GM19025 (cell line): ENCODE measurements around the gene SPTBN4.
A peak's percentile ranks its signal among the peaks of the same experiment; 100 is the strongest.

Experiments used
- ATAC-seq: cut with Tn5 transposase; IDR thresholded peaks from one replicate; pipeline ENCODE4 v1.9.1; 2021; ENCODE audit warnings: mild to moderate bottlenecking, low read depth, moderate library complexity; ENCODE audit not compliant: unreplicated experiment

Gene SPTBN4

GRCh38 chr19:40598918-40599307 lies 132.1 kb downstream of the SPTBN4 start:
- ATAC-seq: no peak

- ATAC-seq: no peak
These were observed 132.6 kb downstream of the SPTBN4 start for GRCh38 chr19:40599331-40599901.

DNA sequence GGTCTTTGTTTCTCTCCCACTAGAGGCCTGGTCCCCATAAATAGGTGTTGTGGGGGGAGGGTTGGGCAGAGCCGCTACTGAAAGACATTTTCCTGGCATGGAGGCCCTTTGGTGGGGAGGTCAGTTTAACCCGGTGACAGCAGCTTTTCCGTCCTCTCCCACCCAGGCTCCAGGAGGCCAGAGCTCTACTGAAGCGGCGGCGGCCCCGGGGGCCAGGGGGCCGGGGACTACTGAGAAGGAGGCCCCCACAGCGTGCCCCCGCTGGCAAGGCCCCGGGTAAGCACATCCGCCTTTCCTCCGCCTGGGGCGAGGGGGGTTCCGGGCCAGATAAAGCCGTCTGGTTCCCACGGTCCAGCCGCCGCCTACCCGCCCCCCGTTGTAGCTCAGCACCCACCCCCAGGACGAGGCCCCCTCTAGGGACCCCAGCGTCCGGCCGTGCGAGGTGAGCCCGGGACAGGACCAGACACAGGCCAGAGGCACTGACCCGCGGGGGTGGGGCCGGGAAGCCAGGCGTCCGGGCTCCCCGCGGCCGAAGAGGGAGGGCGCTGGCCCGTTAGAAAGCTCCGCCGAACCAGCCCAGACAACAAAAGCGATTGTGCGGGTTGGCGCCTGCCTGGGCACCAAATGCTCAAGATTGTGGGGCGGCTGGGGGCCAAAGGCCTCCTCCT lies 133.2 kb downstream of the SPTBN4 start:
- no peak for ATAC-seq

DNA sequence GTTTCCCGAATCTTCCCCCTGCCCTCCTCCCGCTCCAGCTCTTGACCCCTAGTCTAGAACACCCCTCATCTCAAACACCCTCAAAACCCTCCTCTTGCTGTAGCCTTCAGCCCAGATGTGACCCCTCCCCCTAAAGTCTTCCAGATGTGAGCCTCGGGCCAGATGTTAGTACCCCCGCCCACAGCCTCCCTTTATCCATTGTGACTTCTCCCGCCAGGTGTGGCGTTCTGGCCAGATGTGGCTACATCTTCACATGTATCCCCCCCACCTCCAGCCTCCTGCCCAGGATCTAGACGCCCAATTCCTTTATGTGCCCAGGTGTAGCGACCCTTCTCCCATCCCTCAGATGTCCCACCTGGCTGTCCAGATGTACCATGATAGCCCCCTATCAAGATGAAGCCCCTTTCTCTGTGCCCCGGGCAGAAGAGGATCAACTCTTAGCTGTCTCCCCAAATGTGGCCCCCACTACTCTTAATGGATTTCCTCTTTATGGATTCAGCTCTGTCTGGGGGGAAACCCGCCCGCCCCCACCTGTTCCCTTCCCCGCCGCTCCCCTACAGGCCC lies 133.9 kb downstream of the SPTBN4 start:
- ATAC-seq: no peak

GRCh38 chr19:40601134-40601974 lies 134.6 kb downstream of the SPTBN4 start, which contains the start of gene LTBP4:
Gene LTBP4, plus strand, starts transcription at chr19:40601369. Its CDS starts 19 bp downstream, at chr19:40601388.
- ATAC-seq: no peak

- no peak for ATAC-seq
These were observed 136.2 kb downstream of the SPTBN4 start for GRCh38 chr19:40603071-40603388.

- ATAC-seq: peak; percentile 69
These were observed 136.8 kb downstream of the SPTBN4 start for GRCh38 chr19:40603389-40604170.

DNA sequence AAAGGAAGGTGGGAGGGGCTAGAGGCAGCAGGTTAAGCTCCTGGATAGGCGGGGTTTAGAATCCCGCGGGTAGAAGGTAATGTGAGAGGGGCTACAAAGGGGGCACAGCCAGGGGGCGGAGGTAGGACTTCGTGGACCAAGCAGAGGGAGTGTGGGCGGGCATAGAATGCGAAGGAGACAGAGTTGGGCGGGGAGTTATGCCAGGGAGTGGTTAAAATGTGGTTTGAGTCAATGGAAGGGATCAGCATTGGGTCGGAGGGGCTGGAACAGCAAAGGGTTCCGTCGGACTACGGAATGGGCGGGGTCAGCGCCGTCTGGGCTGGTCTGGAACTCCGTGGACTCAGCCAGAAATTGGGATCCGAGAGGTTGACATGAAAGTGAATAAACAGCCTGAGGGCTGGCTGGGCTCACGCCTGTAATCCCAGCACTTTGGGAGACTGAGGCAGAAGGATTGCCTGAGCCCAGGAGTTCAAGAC lies 137.4 kb downstream of the SPTBN4 start:
- no peak for ATAC-seq

- no peak for ATAC-seq
These were observed 137.9 kb downstream of the SPTBN4 start for GRCh38 chr19:40604647-40605215.

GRCh38 chr19:40605216-40605971 lies 138.6 kb downstream of the SPTBN4 start:
- ATAC-seq: peak; percentile 22

- ATAC-seq: no peak
These were observed 140.8 kb downstream of the SPTBN4 start for GRCh38 chr19:40607311-40608239.

DNA sequence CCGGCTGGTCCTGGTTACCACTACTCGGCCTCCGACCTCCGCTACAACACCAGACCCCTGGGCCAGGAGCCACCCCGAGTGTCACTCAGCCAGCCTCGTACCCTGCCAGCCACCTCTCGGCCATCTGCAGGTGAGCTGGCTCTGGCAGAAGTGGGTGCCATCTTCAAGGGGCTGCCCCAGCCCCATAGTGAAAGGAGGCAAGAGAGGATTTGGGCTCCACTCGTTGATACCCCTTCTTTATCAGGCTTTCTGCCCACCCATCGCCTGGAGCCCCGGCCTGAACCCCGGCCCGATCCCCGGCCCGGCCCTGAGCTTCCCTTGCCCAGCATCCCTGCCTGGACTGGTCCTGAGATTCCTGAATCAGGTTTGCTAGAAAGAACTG lies 141.4 kb downstream of the SPTBN4 start:
- ATAC-seq: no peak

- no peak for ATAC-seq
These were observed 142.2 kb downstream of the SPTBN4 start for GRCh38 chr19:40608957-40609356.

GRCh38 chr19:40609561-40610395 lies 143.0 kb downstream of the SPTBN4 start:
- peak; percentile 61 for ATAC-seq

GRCh38 chr19:40610396-40611064 lies 143.7 kb downstream of the SPTBN4 start:
- no peak for ATAC-seq

DNA sequence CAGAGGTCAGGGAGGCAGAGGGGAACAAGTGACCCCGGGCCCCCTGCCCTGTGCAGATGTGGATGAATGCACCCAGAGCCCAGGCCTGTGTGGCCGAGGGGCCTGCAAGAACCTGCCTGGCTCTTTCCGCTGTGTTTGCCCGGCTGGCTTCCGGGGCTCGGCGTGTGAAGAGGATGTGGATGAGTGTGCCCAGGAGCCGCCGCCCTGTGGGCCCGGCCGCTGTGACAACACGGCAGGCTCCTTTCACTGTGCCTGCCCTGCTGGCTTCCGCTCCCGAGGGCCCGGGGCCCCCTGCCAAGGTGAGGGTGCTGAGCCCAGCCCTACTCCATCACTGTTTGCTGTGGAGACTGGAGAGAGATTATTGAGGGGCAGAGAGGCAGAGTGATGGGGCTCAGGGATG lies 144.3 kb downstream of the SPTBN4 start:
- no peak for ATAC-seq
